SU-DHL-6 (cell line): Measurements from ENCODE around the gene CREG2.

Experiments
- CTCF ChIP-seq: fragments of 200-600 bp; sonication (generic); IDR thresholded peaks from one replicate; pipeline ENCODE4 v1.5.1; 2017; ENCODE audit warnings: antibody characterized with exemption, mild to moderate bottlenecking, low read length, moderate library complexity; ENCODE audit not compliant: insufficient read depth, poor library complexity, severe bottlenecking
- EZH2phosphoT487 ChIP-seq: fragments of 200-600 bp; sonication (generic), shearing (Covaris generic); conservative IDR thresholded peaks from 2 replicates; pipeline ENCODE4 v1.6.1; 2018; ENCODE audit warnings: mild to moderate bottlenecking, antibody characterized with exemption, low read length, moderate library complexity, mixed read lengths

- TF ChIP-seq EZH2phosphoT487 = no peak
- TF ChIP-seq CTCF = no peak
Measured at GRCh38 chr2:101368376-101368775, 18.9 kb downstream of the CREG2 start.
